Neural progenitor cell (in vitro differentiated cells): ENCODE results near the gene MFSD11. TPM values are rescaled to one million over a fixed set of nuclear protein-coding genes. Genes with fewer than 3 reads are reported as not detected.

Experiments used
- DNase-seq: peaks from one replicate; pipeline ENCODE4 v3.0.0-alpha.2; 2016; ENCODE audit warnings: low spot score
- H2AFZ ChIP-seq: fragments of 200-600 bp; sonication (generic); replicated peaks from 2 replicates; pipeline ENCODE4 v1.6.1; 2016; ENCODE audit warnings: antibody characterized with exemption
- H3F3A ChIP-seq: fragments of 200-600 bp; sonication (generic); 2 replicates; pipeline ENCODE4 v1.6.1; 2016; ENCODE audit warnings: antibody characterized with exemption, low read depth
- H3K27ac ChIP-seq: fragments of 200-600 bp; sonication (generic); 2 replicates; pipeline ENCODE4 v1.5.1; 2016; ENCODE audit warnings: mild to moderate bottlenecking
- H3K27me3 ChIP-seq: fragments of 200-600 bp; sonication (generic); 2 replicates; pipeline ENCODE4 v1.6.1; 2016; ENCODE audit warnings: mild to moderate bottlenecking, moderate library complexity
- H3K36me3 ChIP-seq: fragments of 200-600 bp; sonication (generic); 2 replicates; pipeline ENCODE4 v1.5.1; 2016
- H3K4me1 ChIP-seq: fragments of 200-600 bp; sonication (generic); 2 replicates; pipeline ENCODE4 v1.6.1; 2016; ENCODE audit warnings: mixed run types
- H3K4me2 ChIP-seq: fragments of 200-600 bp; sonication (generic); 2 replicates; pipeline ENCODE4 v1.6.1; 2016
- H3K4me3 ChIP-seq: fragments of 200-600 bp; sonication (generic); 2 replicates; pipeline ENCODE4 v1.5.1; 2016
- H3K79me2 ChIP-seq: fragments of 200-600 bp; sonication (generic); 2 replicates; pipeline ENCODE4 v1.6.1; 2016; ENCODE audit warnings: low read depth
- H3K9ac ChIP-seq: fragments of 200-600 bp; sonication (generic); 2 replicates; pipeline ENCODE4 v1.6.1; 2016
- H3K9me3 ChIP-seq: fragments of 200-600 bp; sonication (generic); 2 replicates; pipeline ENCODE4 v1.5.1; 2016; ENCODE audit warnings: low read depth
- H4K20me1 ChIP-seq: fragments of 200-600 bp; sonication (generic); 2 replicates; pipeline ENCODE4 v1.6.1; 2016; ENCODE audit warnings: low read depth
- H3K27ac Mint-ChIP-seq: 3 replicates; pipeline ENCODE4 v1.8.0; 2021; ENCODE audit warnings: mixed read lengths
- H3K27me3 Mint-ChIP-seq: 2 replicates; pipeline ENCODE4 v1.8.0; 2022; ENCODE audit warnings: low read depth, mild to moderate bottlenecking, inconsistent platforms, moderate library complexity, mixed read lengths; ENCODE audit not compliant: insufficient read depth
- H3K36me3 Mint-ChIP-seq: 3 replicates; pipeline ENCODE4 v1.8.0; 2021; ENCODE audit warnings: mixed read lengths
- H3K4me1 Mint-ChIP-seq: 3 replicates; pipeline ENCODE4 v1.8.0; 2021; ENCODE audit warnings: mixed read lengths
- H3K4me3 Mint-ChIP-seq: 3 replicates; pipeline ENCODE4 v1.8.0; 2021; ENCODE audit warnings: mild to moderate bottlenecking, moderate library complexity, mixed read lengths
- H3K9me3 Mint-ChIP-seq: 3 replicates; pipeline ENCODE4 v1.8.0; 2020; ENCODE audit warnings: mixed read lengths
- CTCF ChIP-seq: fragments of 200-600 bp; sonication (generic); IDR thresholded peaks from 2 replicates; pipeline ENCODE4 v1.5.1; 2017; ENCODE audit warnings: antibody characterized with exemption, mild to moderate bottlenecking
- EZH2 ChIP-seq: fragments of 200-600 bp; sonication (generic); IDR thresholded peaks from 2 replicates; pipeline ENCODE4 v1.6.1; 2017; ENCODE audit warnings: antibody characterized with exemption, mild to moderate bottlenecking, moderate library complexity
- EZH2phosphoT487 ChIP-seq: fragments of 200-600 bp; sonication (generic); IDR thresholded peaks from 2 replicates; pipeline ENCODE4 v1.6.1; 2017; ENCODE audit warnings: antibody characterized with exemption
- total RNA-seq: library from RNA; depleted of rRNA; stranded (reverse); fragments of >200 nt; gene quantifications from 2 replicates; pipeline ENCODE4 v1.2.3, GENCODE V29; 2015; ENCODE audit warnings: low replicate concordance

Gene MFSD11
- total RNA-seq, 1 donor from 2014 or later, result 25.7 TPM

- peaks cover 34% of the 10 kb centered on the region for H3K36me3 ChIP-seq
- peaks cover 44% of the 10 kb centered on the region for H3K4me1 Mint-ChIP-seq
- peak overlapping the region; percentile 98 for H3K4me2 ChIP-seq
- H3K9ac ChIP-seq, result peak overlapping the region; percentile 63
- peaks cover 69% of the 10 kb centered on the region for H3F3A ChIP-seq
- H3K27me3 ChIP-seq, result no peaks in the 10 kb centered on the region
- peak overlapping the region; percentile 99 for H3K4me3 Mint-ChIP-seq
- peak; percentile 16 for DNase-seq
- H3K4me1 ChIP-seq, result peaks cover 27% of the 10 kb centered on the region
- TF ChIP-seq EZH2, result no peak
- no peak for TF ChIP-seq EZH2phosphoT487
- no peak for TF ChIP-seq CTCF
- peak overlapping the region; percentile 24 for H3K27ac Mint-ChIP-seq
- peak overlapping the region; percentile 90 for H3K4me3 ChIP-seq
- no peaks in the 10 kb centered on the region for H3K9me3 Mint-ChIP-seq
- no peak overlapping the region for H2AFZ ChIP-seq
- no peaks in the 10 kb centered on the region for H3K9me3 ChIP-seq
- H3K36me3 Mint-ChIP-seq, result peaks cover 28% of the 10 kb centered on the region
- peaks cover 4% of the 10 kb centered on the region for H3K27me3 Mint-ChIP-seq
- H3K27ac ChIP-seq, result no peak overlapping the region
- peaks cover 84% of the 10 kb centered on the region for H3K79me2 ChIP-seq
- H4K20me1 ChIP-seq, result peaks cover 46% of the 10 kb centered on the region
These were observed 2.9 kb upstream of the MFSD11 start for GRCh38 chr17:76735006-76735405.

DNA sequence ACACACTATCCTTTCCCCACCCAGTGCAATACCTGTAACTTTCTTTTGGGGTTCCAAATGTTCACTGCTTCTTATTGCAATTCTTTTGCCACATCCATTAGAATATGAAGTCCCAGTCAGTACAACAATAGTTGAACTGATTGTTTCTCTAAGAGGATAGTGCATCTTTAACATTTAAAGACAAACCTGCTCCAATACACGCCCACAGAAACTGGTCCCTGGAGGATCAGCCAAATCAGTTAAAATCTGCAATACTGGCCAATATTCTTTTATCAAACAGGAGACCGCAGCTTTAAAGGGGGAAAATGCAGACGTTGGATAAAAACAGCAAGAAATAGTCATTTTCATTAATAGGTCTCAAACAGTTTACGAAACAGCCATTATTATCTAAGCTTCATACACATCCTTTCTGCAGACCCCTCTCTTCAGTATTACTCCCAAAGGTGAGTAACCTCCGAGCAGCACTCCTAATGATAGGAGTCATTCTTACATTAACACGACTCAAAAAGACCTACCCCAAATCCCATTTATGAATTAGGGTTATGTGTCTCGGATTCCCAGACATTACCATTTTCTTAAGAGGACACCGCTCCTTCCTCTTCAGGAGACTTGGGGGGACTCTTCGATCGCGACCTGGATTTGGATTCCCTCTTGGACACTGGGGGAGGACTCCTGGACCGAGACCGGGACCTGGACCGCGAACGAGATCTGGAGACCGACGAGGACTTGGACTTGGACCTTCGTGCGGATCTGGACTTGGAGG is 2.2 kb upstream of the MFSD11 start:
- Mint-ChIP-seq H3K4me1 (peaks cover 48% of the 10 kb centered on the region), H3K36me3 (peaks cover 28% of the 10 kb centered on the region), H3K9me3 (no peaks in the 10 kb centered on the region), H3K27ac (peak overlapping the region; percentile 99), H3K4me3 (peak overlapping the region; percentile 99), H3K27me3 (peaks cover 4% of the 10 kb centered on the region)
- TF ChIP-seq EZH2phosphoT487, result no peak
- TF ChIP-seq CTCF, result no peak
- TF ChIP-seq EZH2, result no peak
- Histone ChIP-seq H3K36me3 (peaks cover 35% of the 10 kb centered on the region), H3K79me2 (peaks cover 79% of the 10 kb centered on the region), H4K20me1 (peaks cover 46% of the 10 kb centered on the region), H3K27ac (no peak overlapping the region), H3K4me3 (peak overlapping the region; percentile 90), H3K4me2 (peak overlapping the region; percentile 98), H3K9ac (peak overlapping the region; percentile 93), H3F3A (peaks cover 69% of the 10 kb centered on the region), H2AFZ (no peak overlapping the region), H3K27me3 (no peaks in the 10 kb centered on the region), H3K9me3 (no peaks in the 10 kb centered on the region), H3K4me1 (peaks cover 27% of the 10 kb centered on the region)
- no peak for DNase-seq

GRCh38 chr17:76736349-76737081 is 1.4 kb upstream of the MFSD11 start:
- Histone ChIP-seq H3K9ac (peak overlapping the region; percentile 93), H4K20me1 (peaks cover 46% of the 10 kb centered on the region), H3K79me2 (peaks cover 73% of the 10 kb centered on the region), H3K27ac (peak overlapping the region; percentile 79), H3K4me3 (peak overlapping the region; percentile 90), H2AFZ (no peak overlapping the region), H3K4me1 (peaks cover 27% of the 10 kb centered on the region), H3K36me3 (peaks cover 39% of the 10 kb centered on the region), H3K4me2 (peak overlapping the region; percentile 98), H3K27me3 (no peaks in the 10 kb centered on the region), H3F3A (peaks cover 62% of the 10 kb centered on the region), H3K9me3 (no peaks in the 10 kb centered on the region)
- H3K36me3 Mint-ChIP-seq, result peaks cover 28% of the 10 kb centered on the region
- peak overlapping the region; percentile 99 for H3K27ac Mint-ChIP-seq
- peaks cover 4% of the 10 kb centered on the region for H3K27me3 Mint-ChIP-seq
- peak overlapping the region; percentile 99 for H3K4me3 Mint-ChIP-seq
- peak; percentile 91 for DNase-seq
- H3K9me3 Mint-ChIP-seq, result no peaks in the 10 kb centered on the region
- TF ChIP-seq CTCF (peak; percentile 36), EZH2phosphoT487 (no peak)
- peaks cover 51% of the 10 kb centered on the region for H3K4me1 Mint-ChIP-seq
